Keratinocyte (primary cell): ENCODE data around the gene ADGRV1. TPM values are rescaled to one million over a fixed set of nuclear protein-coding genes. Genes with fewer than 3 reads are reported as not detected.

Experiments
- DNase-seq: peaks from one replicate; pipeline ENCODE4 v3.0.0-alpha.2; 2011; ENCODE audit warnings: low read depth, missing footprints, low spot score
- FAIRE-seq: peaks from 2 replicates; lab custom pipeline; 2011; peaks lifted over from hg19 to GRCh38; lab: Jason Lieb, UNC
- H2AFZ ChIP-seq: 2 replicates; pipeline ENCODE4 v1.6.0; 2012; ENCODE audit warnings: low read length, control low read depth, inconsistent platforms; ENCODE audit not compliant: control insufficient read depth
- H3K27ac ChIP-seq: 2 replicates; pipeline ENCODE4 v1.5.1; 2011; ENCODE audit warnings: low read length; ENCODE audit not compliant: control insufficient read depth, insufficient read depth
- H3K27me3 ChIP-seq: 3 replicates; pipeline ENCODE4 v1.6.0; 2011; ENCODE audit warnings: low read length; ENCODE audit not compliant: control insufficient read depth, insufficient read depth; ENCODE audit errors: extremely low read depth
- H3K36me3 ChIP-seq, 2 experiments: 2 replicates in 1 of 2; 3 replicates in 1 of 2; pipeline ENCODE4 v1.5.1; 2011; ENCODE audit warnings: low read length in 2 of 2, mild to moderate bottlenecking in 1 of 2; ENCODE audit not compliant: control insufficient read depth in 2 of 2, insufficient read depth in 2 of 2; ENCODE audit errors: extremely low read depth in 1 of 2
- H3K4me1 ChIP-seq: 3 replicates; pipeline ENCODE4 v1.5.1; 2011; ENCODE audit warnings: low read length; ENCODE audit not compliant: control insufficient read depth, insufficient read depth; ENCODE audit errors: extremely low read depth
- H3K4me2 ChIP-seq: 3 replicates; pipeline ENCODE4 v1.6.0; 2011; ENCODE audit warnings: low read depth, low read length; ENCODE audit not compliant: control insufficient read depth, insufficient read depth; ENCODE audit errors: extremely low read depth
- H3K4me3 ChIP-seq, 3 experiments: fragments of 200-600 bp in 1 of 3; sonication (generic) in 1 of 3; 2 replicates in 2 of 3; 3 replicates in 1 of 3; pipeline ENCODE4 v1.5.1; 2011 to 2016; ENCODE audit warnings: low read length in 3 of 3, mild to moderate bottlenecking in 3 of 3, control low read depth in 2 of 3, inconsistent platforms in 1 of 3, low read depth in 1 of 3, mixed read lengths in 1 of 3, mixed run types in 1 of 3, moderate library complexity in 1 of 3; ENCODE audit not compliant: control insufficient read depth in 2 of 3, insufficient read depth in 2 of 3; ENCODE audit errors: extremely low read depth in 1 of 3
- H3K79me2 ChIP-seq: 2 replicates; pipeline ENCODE4 v1.6.0; 2012; ENCODE audit warnings: low read length; ENCODE audit not compliant: control insufficient read depth, insufficient read depth
- H3K9ac ChIP-seq: 3 replicates; pipeline ENCODE4 v1.6.0; 2011; ENCODE audit warnings: low read length; ENCODE audit not compliant: control insufficient read depth, insufficient read depth; ENCODE audit errors: extremely low read depth
- H3K9me1 ChIP-seq: 3 replicates; pipeline ENCODE4 v1.6.0; 2011; ENCODE audit warnings: low read length; ENCODE audit not compliant: control insufficient read depth, insufficient read depth; ENCODE audit errors: extremely low read depth
- H3K9me3 ChIP-seq: 2 replicates; pipeline ENCODE4 v1.5.1; 2012; ENCODE audit warnings: low read depth, low read length; ENCODE audit not compliant: control insufficient read depth
- H4K20me1 ChIP-seq: 3 replicates; pipeline ENCODE4 v1.6.0; 2011; ENCODE audit warnings: low read length; ENCODE audit not compliant: control insufficient read depth, insufficient read depth; ENCODE audit errors: extremely low read depth
- CTCF ChIP-seq, 3 experiments: IDR thresholded peaks in 1 of 3; conservative IDR thresholded peaks in 1 of 3; optimal IDR thresholded peaks in 1 of 3; 2 replicates in 2 of 3; 3 replicates in 1 of 3; pipeline versions ENCODE3 to v1.5.1; 2011; ENCODE audit warnings: low read length in 3 of 3, mild to moderate bottlenecking in 3 of 3, moderate library complexity in 2 of 3, control low read depth in 1 of 3, inconsistent platforms in 1 of 3; ENCODE audit not compliant: insufficient read depth in 2 of 3; ENCODE audit errors: extremely low read depth in 1 of 3
- EZH2 ChIP-seq: IDR thresholded peaks from one replicate; pipeline ENCODE4 v1.6.1; 2012; ENCODE audit warnings: inconsistent platforms, mild to moderate bottlenecking, low read length, moderate library complexity
- dilution Hi-C: fragments of 300-500 bp; cut with MboI; formaldehyde crosslinking; loops from one replicate; pipeline ENCODE4 v1.7.0; 2020; ENCODE audit warnings: low sequenced_read_pairs; ENCODE audit not compliant: extremely low pct_ligation_motif_present
- polyA plus RNA-seq, 5 experiments: library from polyadenylated mRNA; depleted of rRNA in 3 of 5; stranded (reverse) in 3 of 5; stranded (forward) in 1 of 5; unstranded in 1 of 5; fragments of >200 nt; gene quantifications; 1 replicate in 1 of 5; 2 replicates in 3 of 5; 3 replicates in 1 of 5; pipeline versions ENCODE4 v1.2.1 to v1.2.3, GENCODE V29; 2011 to 2012; ENCODE audit warnings: missing spikeins in 2 of 5, low read depth in 1 of 5, low replicate concordance in 1 of 5

The ADGRV1 gene
- polyA plus RNA-seq, 1 donor (not counting 4 experiments of a cell fraction or from before 2014, with no cell fraction given), result 0.05 TPM

GRCh38 chr5:91095313-91095712 lies 536.7 kb downstream of the ADGRV1 start:
- Histone ChIP-seq H3K4me3 (no peak overlapping the region), H2AFZ (no peak overlapping the region), H3K27ac (no peak overlapping the region), H4K20me1 (no peaks in the 10 kb centered on the region), H3K9ac (no peak overlapping the region), H3K27me3 (no peaks in the 10 kb centered on the region), H3K4me2 (no peak overlapping the region), H3K79me2 (no peaks in the 10 kb centered on the region), H3K4me1 (no peaks in the 10 kb centered on the region), H3K36me3 (no peaks in the 10 kb centered on the region), H3K9me1 (no peaks in the 10 kb centered on the region), H3K9me3 (no peaks in the 10 kb centered on the region)
- TF ChIP-seq CTCF (optimal IDR thresholded peaks at IDR 0.05 in 1 of 3, IDR thresholded peaks at IDR 0.05 in 1 of 3, conservative IDR thresholded peaks at IDR 0.05 in 1 of 3; ENCODE audit: extremely low read depth in 1 of 3, insufficient read depth in 2 of 3, low read length in 3 of 3), result no peak
- no peak for TF ChIP-seq EZH2
- dilution Hi-C loops, result no loop called here
- FAIRE-seq (no peak), DNase-seq (no peak)

- no peaks in the 10 kb centered on the region for H3K79me2 ChIP-seq
- H3K27me3 ChIP-seq, result no peaks in the 10 kb centered on the region
- no peak overlapping the region for H2AFZ ChIP-seq
- H3K9ac ChIP-seq, result no peak overlapping the region
- H3K9me3 ChIP-seq, result no peaks in the 10 kb centered on the region
- H3K4me2 ChIP-seq, result no peak overlapping the region
- no peaks in the 10 kb centered on the region for H3K4me1 ChIP-seq
- FAIRE-seq (no peak), DNase-seq (no peak)
- no peaks in the 10 kb centered on the region for H4K20me1 ChIP-seq
- no peak overlapping the region for H3K27ac ChIP-seq
- no peaks in the 10 kb centered on the region for H3K9me1 ChIP-seq
- dilution Hi-C loops, result no loop called here
- TF ChIP-seq CTCF (optimal IDR thresholded peaks at IDR 0.05 in 1 of 3, IDR thresholded peaks at IDR 0.05 in 1 of 3, conservative IDR thresholded peaks at IDR 0.05 in 1 of 3; ENCODE audit: extremely low read depth in 1 of 3, insufficient read depth in 2 of 3, low read length in 3 of 3), result no peak
- no peak for TF ChIP-seq EZH2
- H3K4me3 ChIP-seq, result no peak overlapping the region
- no peaks in the 10 kb centered on the region for H3K36me3 ChIP-seq
Observed at GRCh38 chr5:91095786-91096385, 537.3 kb downstream of the ADGRV1 start.
